Osteocyte (in vitro differentiated cells): ENCODE data around the gene RNF19B. TPM values are rescaled to one million over a fixed set of nuclear protein-coding genes. Genes with fewer than 3 reads are reported as not detected.
A peak's percentile ranks its signal among the peaks of the same experiment; 100 is the strongest.

ENCODE experiments used
- DNase-seq: peaks from one replicate; pipeline ENCODE4 v3.0.0; 2021; ENCODE audit warnings: mixed read lengths; ENCODE audit not compliant: unreplicated experiment; ENCODE audit errors: extremely low spot score
- H3K27ac Mint-ChIP-seq: one replicate; pipeline ENCODE4 v1.8.0; 2021; ENCODE audit warnings: mild to moderate bottlenecking, mixed read lengths; ENCODE audit not compliant: unreplicated experiment
- H3K27me3 Mint-ChIP-seq: one replicate; pipeline ENCODE4 v1.8.0; 2021; ENCODE audit warnings: mixed read lengths; ENCODE audit not compliant: unreplicated experiment
- H3K36me3 Mint-ChIP-seq: one replicate; pipeline ENCODE4 v1.8.0; 2021; ENCODE audit warnings: mixed read lengths; ENCODE audit not compliant: unreplicated experiment
- H3K4me1 Mint-ChIP-seq: one replicate; pipeline ENCODE4 v1.8.0; 2021; ENCODE audit warnings: mixed read lengths; ENCODE audit not compliant: unreplicated experiment
- H3K4me3 Mint-ChIP-seq: one replicate; pipeline ENCODE4 v1.8.0; 2021; ENCODE audit warnings: mild to moderate bottlenecking, moderate library complexity, mixed read lengths; ENCODE audit not compliant: unreplicated experiment
- H3K9me3 Mint-ChIP-seq: one replicate; pipeline ENCODE4 v1.8.0; 2021; ENCODE audit warnings: mixed read lengths; ENCODE audit not compliant: unreplicated experiment
- CTCF ChIP-seq: fragments of 200-600 bp; sonication (generic); IDR thresholded peaks from 2 replicates; pipeline ENCODE4 v1.5.0; 2021; ENCODE audit warnings: antibody characterized with exemption, mild to moderate bottlenecking, moderate library complexity
- total RNA-seq: library from RNA; stranded (reverse); gene quantifications from 2 replicates; pipeline ENCODE4 v1.2.1, GENCODE V29; 2021

Gene RNF19B
- total RNA-seq, 1 donor from 2014 or later: 12.6 TPM

GRCh38 chr1:32939655-32940371, 24.8 kb downstream of the RNF19B start:
- Mint-ChIP-seq H3K4me3 (no peak overlapping the region), H3K4me1 (peaks cover 3% of the 10 kb centered on the region), H3K27me3 (no peaks in the 10 kb centered on the region), H3K27ac (no peak overlapping the region), H3K36me3 (peaks cover 45% of the 10 kb centered on the region), H3K9me3 (no peaks in the 10 kb centered on the region)
- no peak for DNase-seq
- no peak for TF ChIP-seq CTCF

- Mint-ChIP-seq H3K9me3 (no peaks in the 10 kb centered on the region), H3K27ac (no peak overlapping the region), H3K36me3 (peaks cover 27% of the 10 kb centered on the region), H3K4me1 (peaks cover 11% of the 10 kb centered on the region), H3K4me3 (no peak overlapping the region), H3K27me3 (no peaks in the 10 kb centered on the region)
- no peak for DNase-seq
- no peak for TF ChIP-seq CTCF
Observed at GRCh38 chr1:32937061-32937460, 27.5 kb downstream of the RNF19B start.

GRCh38 chr1:32934535-32934934, 30.1 kb downstream of the RNF19B start:
- Mint-ChIP-seq H3K27me3 (no peaks in the 10 kb centered on the region), H3K4me3 (no peak overlapping the region), H3K36me3 (peaks cover 22% of the 10 kb centered on the region), H3K27ac (peak overlapping the region; percentile 6), H3K9me3 (no peaks in the 10 kb centered on the region), H3K4me1 (peaks cover 8% of the 10 kb centered on the region)
- no peak for TF ChIP-seq CTCF
- DNase-seq: no peak

GRCh38 chr1:32933742-32934322, 30.8 kb downstream of the RNF19B start:
- H3K9me3 Mint-ChIP-seq: no peaks in the 10 kb centered on the region
- TF ChIP-seq CTCF: peak; percentile 22
- DNase-seq: no peak
- H3K4me1 Mint-ChIP-seq: peaks cover 8% of the 10 kb centered on the region
- H3K4me3 Mint-ChIP-seq: no peak overlapping the region
- peak overlapping the region; percentile 6 for H3K27ac Mint-ChIP-seq
- peaks cover 20% of the 10 kb centered on the region for H3K36me3 Mint-ChIP-seq
- H3K27me3 Mint-ChIP-seq: no peaks in the 10 kb centered on the region

- Mint-ChIP-seq H3K27me3 (no peaks in the 10 kb centered on the region), H3K4me3 (no peak overlapping the region), H3K4me1 (peaks cover 8% of the 10 kb centered on the region), H3K36me3 (peaks cover 5% of the 10 kb centered on the region), H3K9me3 (no peaks in the 10 kb centered on the region), H3K27ac (no peak overlapping the region)
- no peak for TF ChIP-seq CTCF
- DNase-seq: no peak
Observed at GRCh38 chr1:32931760-32932159, 32.8 kb downstream of the RNF19B start.
